Endothelial cell of umbilical vein (primary cell): ENCODE measurements around the gene IRF3. TPM values are rescaled to one million over a fixed set of nuclear protein-coding genes. Genes with fewer than 3 reads are reported as not detected.

Source experiments
- BruUV-seq: library from RNA; stranded (reverse); fragments of 400-500 nt; replicated peaks from 2 replicates; lab custom pipeline; 2021; lab: Mats Ljungman, UMichigan
- CTCF ChIA-PET: fragments of 300-600, 350-600 bp; sonication (Branson Sonifier 250); formaldehyde crosslinking; loops from one replicate; lab custom pipeline; 2021; ENCODE audit warnings: antibody characterized with exemption, inconsistent platforms; lab: Charles Lee
- POLR2A ChIA-PET: fragments of 300-600, 350-600 bp; sonication (Branson Sonifier 250); formaldehyde crosslinking; loops from one replicate; lab custom pipeline; 2021; ENCODE audit warnings: antibody characterized with exemption, inconsistent platforms; lab: Charles Lee
- DNase-seq: peaks from one replicate; pipeline ENCODE4 v3.0.0-alpha.2; 2011; ENCODE audit warnings: low read depth, low spot score
- FAIRE-seq: peaks from 2 replicates; lab custom pipeline; 2011; peaks lifted over from hg19 to GRCh38; lab: Jason Lieb, UNC
- H2AFZ ChIP-seq: 2 replicates; pipeline ENCODE4 v1.6.0; 2012; ENCODE audit warnings: low read depth, low read length, control low read depth, inconsistent platforms
- H3K27ac ChIP-seq: 2 replicates; pipeline ENCODE4 v1.5.1; 2011; ENCODE audit warnings: low read depth, mild to moderate bottlenecking, control low read depth, low read length, moderate library complexity; ENCODE audit not compliant: insufficient read depth
- H3K27me3 ChIP-seq, 2 experiments: 2 replicates each; pipeline versions ENCODE4 v1.6.0 to v1.6.1; 2011; ENCODE audit warnings: low read length in 2 of 2, mixed read lengths in 1 of 2; ENCODE audit not compliant: control insufficient read depth in 2 of 2, insufficient read depth in 2 of 2
- H3K36me3 ChIP-seq, 2 experiments: 2 replicates in 1 of 2; 3 replicates in 1 of 2; pipeline ENCODE4 v1.5.1; 2011; ENCODE audit warnings: low read length in 2 of 2, mild to moderate bottlenecking in 1 of 2, moderate library complexity in 1 of 2; ENCODE audit not compliant: control insufficient read depth in 2 of 2, insufficient read depth in 2 of 2; ENCODE audit errors: extremely low read depth in 1 of 2
- H3K4me1 ChIP-seq: 3 replicates; pipeline ENCODE4 v1.5.1; 2011; ENCODE audit warnings: mild to moderate bottlenecking, low read length; ENCODE audit not compliant: control insufficient read depth, insufficient read depth; ENCODE audit errors: extremely low read depth
- H3K4me2 ChIP-seq: 2 replicates; pipeline ENCODE4 v1.6.1; 2011; ENCODE audit warnings: low read length, control low read depth, mixed read lengths; ENCODE audit not compliant: insufficient read depth
- H3K4me3 ChIP-seq, 3 experiments: fragments of 200-600 bp in 1 of 3; sonication (generic), shearing (Covaris generic) in 1 of 3; replicated peaks in 1 of 3; 2 replicates each; pipeline ENCODE4 v1.5.1; 2011 to 2016; ENCODE audit warnings: control low read depth in 3 of 3, low read length in 3 of 3, mild to moderate bottlenecking in 2 of 3, inconsistent platforms in 1 of 3, low read depth in 1 of 3, moderate library complexity in 1 of 3; ENCODE audit not compliant: insufficient read depth in 1 of 3
- H3K79me2 ChIP-seq: 2 replicates; pipeline ENCODE4 v1.6.0; 2012; ENCODE audit warnings: low read length, inconsistent platforms; ENCODE audit not compliant: control insufficient read depth, insufficient read depth
- H3K9ac ChIP-seq: replicated peaks from 2 replicates; pipeline ENCODE3; 2011; ENCODE audit warnings: low read length, control low read depth; ENCODE audit not compliant: insufficient read depth; ENCODE audit errors: extremely low read depth
- H3K9me1 ChIP-seq: replicated peaks from 3 replicates; pipeline ENCODE4 v1.6.0; 2011; ENCODE audit warnings: mild to moderate bottlenecking, low read length; ENCODE audit not compliant: control insufficient read depth, insufficient read depth; ENCODE audit errors: extremely low read depth
- H3K9me3 ChIP-seq: replicated peaks from 2 replicates; pipeline ENCODE4 v1.5.1; 2012; ENCODE audit warnings: low read length, inconsistent platforms; ENCODE audit not compliant: control insufficient read depth, insufficient read depth
- H4K20me1 ChIP-seq: replicated peaks from 2 replicates; pipeline ENCODE3; 2011; ENCODE audit warnings: mild to moderate bottlenecking, low read length; ENCODE audit not compliant: control insufficient read depth, insufficient read depth; ENCODE audit errors: extremely low read depth
- CTCF ChIP-seq, 2 donors: IDR thresholded peaks; 1 replicate in 1 of 2; 2 replicates in 1 of 2; pipeline ENCODE4 v1.5.1; 2011; ENCODE audit warnings: low read length in 2 of 2, mild to moderate bottlenecking in 2 of 2, moderate library complexity in 2 of 2, control low read depth in 1 of 2, inconsistent platforms in 1 of 2, low read depth in 1 of 2; ENCODE audit not compliant: insufficient read depth in 1 of 2; ENCODE audit errors: extremely low read depth in 1 of 2
- EZH2 ChIP-seq: IDR thresholded peaks from 2 replicates; pipeline ENCODE4 v1.6.1; 2012; ENCODE audit warnings: borderline replicate concordance, low read depth, mild to moderate bottlenecking, moderate library complexity, low read length, inconsistent platforms; ENCODE audit not compliant: severe bottlenecking
- FOS ChIP-seq: IDR thresholded peaks from 2 replicates; pipeline ENCODE4 v1.6.1; 2011; ENCODE audit warnings: mild to moderate bottlenecking, low read length, moderate library complexity, borderline replicate concordance; ENCODE audit not compliant: insufficient read depth
- GATA2 ChIP-seq: IDR thresholded peaks from 2 replicates; pipeline ENCODE4 v1.7.0; 2011; ENCODE audit warnings: low read depth, mild to moderate bottlenecking, moderate library complexity, mixed read lengths, low read length; ENCODE audit not compliant: insufficient read length, insufficient read depth
- JUN ChIP-seq: IDR thresholded peaks from 2 replicates; pipeline ENCODE4 v1.6.1; 2011; ENCODE audit warnings: borderline replicate concordance, low read depth; ENCODE audit not compliant: insufficient read length, insufficient read depth
- MYC ChIP-seq: IDR thresholded peaks from one replicate; pipeline ENCODE4 v1.6.1; 2011; ENCODE audit warnings: mild to moderate bottlenecking, low read depth, low read length
- POLR2A ChIP-seq: IDR thresholded peaks from 2 replicates; pipeline ENCODE4 v1.6.1; 2012; ENCODE audit warnings: low read depth, mild to moderate bottlenecking, control low read depth, low read length
- POLR2AphosphoS5 ChIP-seq: IDR thresholded peaks from 2 replicates; pipeline ENCODE4 v1.6.1; 2012; ENCODE audit warnings: low read depth, mild to moderate bottlenecking, control low read depth, low read length, moderate library complexity; ENCODE audit not compliant: insufficient read depth
- dilution Hi-C: fragments of 300-500 bp; cut with MboI; formaldehyde crosslinking; loops from one replicate; pipeline ENCODE4 v1.15.0; 2019; ENCODE audit warnings: low sequenced_read_pairs; ENCODE audit not compliant: extremely low pct_ligation_motif_present
- intact Hi-C: fragments of 100-400 bp; cut with micrococcal nuclease; formaldehyde crosslinking; loops from one replicate; pipeline ENCODE4 v1.10.0; 2022
- polyA plus RNA-seq, 4 experiments: library from polyadenylated mRNA; depleted of rRNA in 3 of 4; stranded (reverse) in 3 of 4; unstranded in 1 of 4; fragments of >200 nt; gene quantifications; 2 replicates each; pipeline versions ENCODE4 v1.2.1 to v1.2.3, GENCODE V29; 2011 to 2012; ENCODE audit warnings: missing spikeins in 1 of 4
- total RNA-seq: library from RNA; stranded (reverse); gene quantifications from 2 replicates; pipeline ENCODE4 v1.2.3, GENCODE V29; 2021
- TF ChIP-seq, protein P1 (sequence below): IDR thresholded peaks from 2 replicates; pipeline ENCODE4 v1.6.1; 2011; ENCODE audit not compliant: insufficient read depth, insufficient read length

The IRF3 gene
- total and polyA plus RNA-seq, 2 donors (not counting 3 experiments of a cell fraction or from before 2014, with no cell fraction given), result 64.8 to 73.5 TPM

DNA sequence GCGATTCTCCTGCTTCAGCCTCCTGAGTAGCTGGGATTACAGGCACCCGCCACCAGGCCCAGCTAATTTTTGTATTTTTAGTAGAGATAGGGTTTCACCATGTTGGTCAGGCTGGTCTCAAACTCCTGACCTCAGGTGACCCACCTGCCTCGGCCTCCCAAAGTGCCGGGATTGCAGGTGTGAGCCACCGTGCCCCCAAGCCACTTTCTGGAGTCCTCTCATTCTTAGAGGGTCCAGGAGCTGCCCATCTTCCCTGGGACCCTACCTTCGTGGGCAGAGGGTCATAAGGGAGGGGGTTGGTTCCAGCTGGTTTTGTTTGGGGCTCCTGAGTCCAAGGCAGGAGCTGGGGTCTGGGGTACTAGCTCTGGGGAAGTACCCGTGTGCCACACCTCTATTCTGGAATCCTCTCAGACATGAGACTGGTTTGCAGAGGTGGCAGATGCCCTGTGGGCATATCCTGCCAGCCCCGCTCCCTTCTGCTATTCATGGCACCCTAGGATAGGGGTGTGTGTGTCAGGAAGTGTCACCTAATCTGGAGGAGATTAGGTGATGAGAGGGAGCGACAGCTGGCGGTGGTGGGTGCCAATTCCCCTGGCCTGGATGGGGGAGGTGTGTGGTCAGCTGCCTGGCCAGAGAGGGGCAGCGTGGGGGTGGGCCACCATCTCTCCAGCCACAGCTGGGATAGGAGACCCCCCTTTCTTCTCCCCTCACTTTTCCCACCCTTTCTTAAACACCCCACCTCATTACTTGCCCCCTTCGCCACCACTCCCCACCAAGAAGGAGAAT lies 13.5 kb upstream of the IRF3 start:
- TF ChIP-seq POLR2A (no peak), JUN (no peak), POLR2AphosphoS5 (no peak), FOS (no peak), GATA2 (no peak), CTCF (IDR thresholded peaks at IDR 0.05; ENCODE audit: extremely low read depth in 1 of 2, insufficient read depth in 1 of 2, low read depth in 1 of 2, low read length in 2 of 2) (no peak), EZH2 (no peak), MYC (no peak)
- TF ChIP-seq, protein P1, sequence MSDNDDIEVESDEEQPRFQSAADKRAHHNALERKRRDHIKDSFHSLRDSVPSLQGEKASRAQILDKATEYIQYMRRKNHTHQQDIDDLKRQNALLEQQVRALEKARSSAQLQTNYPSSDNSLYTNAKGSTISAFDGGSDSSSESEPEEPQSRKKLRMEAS, result no peak
- H3K4me2 ChIP-seq, result no peak overlapping the region
- intact Hi-C loops (loop anchor here (5.0 kb wide), 1 partner anchor 188 kb away; the partner anchor contains the start of gene PNKP), dilution Hi-C loops (no loop called here)
- FAIRE-seq (no peak), DNase-seq (no peak)
- ChIA-PET CTCF (interaction anchor here (1.0 to 2.4 kb wide), 4 partner anchors 39 to 176 kb away, joined by 3 to 12 read pairs (median 4); no protein-coding TSS in a partner anchor), POLR2A (interaction anchor here (0.7 to 0.9 kb wide), 2 partner anchors 39 to 175 kb away, joined by 3 to 5 read pairs; partner anchors contain the start of gene RRAS)
- no peaks in the 10 kb centered on the region for H3K27me3 ChIP-seq
- BruUV-seq, result no TSS peak
- H3K9me3 ChIP-seq, result no peaks in the 10 kb centered on the region
- no peak overlapping the region for H2AFZ ChIP-seq
- peaks cover 23% of the 10 kb centered on the region for H3K4me1 ChIP-seq
- no peaks in the 10 kb centered on the region for H4K20me1 ChIP-seq
- no peak overlapping the region for H3K4me3 ChIP-seq
- H3K79me2 ChIP-seq, result peaks cover 47% of the 10 kb centered on the region
- H3K9me1 ChIP-seq, result no peaks in the 10 kb centered on the region
- H3K27ac ChIP-seq, result no peak overlapping the region
- H3K36me3 ChIP-seq, result peaks cover 7 to 15% of the 10 kb centered on the region in 2 experiments
- no peak overlapping the region for H3K9ac ChIP-seq
